Measurements from ENCODE around the gene ULK3.

DNA sequence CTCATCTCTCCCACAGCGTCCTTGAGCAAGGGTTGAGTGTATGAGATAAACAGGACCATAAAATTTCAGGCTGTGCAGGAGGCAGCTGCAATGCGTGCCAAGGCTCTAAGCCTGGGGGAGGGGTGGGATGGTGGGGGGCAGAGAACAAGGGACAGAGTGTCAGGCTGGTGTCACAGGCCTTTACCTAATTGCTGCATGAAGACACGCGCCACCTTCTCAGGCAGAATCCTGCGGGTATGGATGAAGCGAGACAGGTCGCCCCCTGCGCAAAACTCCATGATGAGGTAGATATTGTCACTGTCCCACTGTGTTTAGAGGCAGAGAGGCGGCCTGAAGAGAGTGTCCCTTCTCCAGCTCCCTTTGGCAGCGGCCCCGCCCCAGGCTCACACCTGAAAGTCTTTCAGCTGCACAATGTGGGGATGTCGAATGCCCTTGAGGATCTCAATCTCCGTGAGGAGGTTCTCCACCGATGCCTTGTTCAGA is 1.0 kb downstream of the ULK3 start:
- TF ChIP-seq EZH2 (IDR thresholded peaks at IDR 0.05; ENCODE audit: borderline replicate concordance, low read depth, low read length, poor library complexity, severe bottlenecking), result no peak
- TF ChIP-seq, protein P1, sequence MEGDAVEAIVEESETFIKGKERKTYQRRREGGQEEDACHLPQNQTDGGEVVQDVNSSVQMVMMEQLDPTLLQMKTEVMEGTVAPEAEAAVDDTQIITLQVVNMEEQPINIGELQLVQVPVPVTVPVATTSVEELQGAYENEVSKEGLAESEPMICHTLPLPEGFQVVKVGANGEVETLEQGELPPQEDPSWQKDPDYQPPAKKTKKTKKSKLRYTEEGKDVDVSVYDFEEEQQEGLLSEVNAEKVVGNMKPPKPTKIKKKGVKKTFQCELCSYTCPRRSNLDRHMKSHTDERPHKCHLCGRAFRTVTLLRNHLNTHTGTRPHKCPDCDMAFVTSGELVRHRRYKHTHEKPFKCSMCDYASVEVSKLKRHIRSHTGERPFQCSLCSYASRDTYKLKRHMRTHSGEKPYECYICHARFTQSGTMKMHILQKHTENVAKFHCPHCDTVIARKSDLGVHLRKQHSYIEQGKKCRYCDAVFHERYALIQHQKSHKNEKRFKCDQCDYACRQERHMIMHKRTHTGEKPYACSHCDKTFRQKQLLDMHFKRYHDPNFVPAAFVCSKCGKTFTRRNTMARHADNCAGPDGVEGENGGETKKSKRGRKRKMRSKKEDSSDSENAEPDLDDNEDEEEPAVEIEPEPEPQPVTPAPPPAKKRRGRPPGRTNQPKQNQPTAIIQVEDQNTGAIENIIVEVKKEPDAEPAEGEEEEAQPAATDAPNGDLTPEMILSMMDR (conservative IDR thresholded peaks at IDR 0.05; ENCODE audit: low read depth, low read length), result no peak

Data from A673 (cell line).